ENCODE results near the gene COBLL1.

The COBLL1 gene

GRCh38 chr2:164675027-164675426 lies 166.6 kb downstream of the COBLL1 start:
- no peak for DNase-seq (ENCODE audit: low read depth)
- TF ChIP-seq CTCF (IDR thresholded peaks at IDR 0.05; ENCODE audit: low read depth, low read length, missing control alignments) = no peak
- no peak overlapping the region for H3K4me3 ChIP-seq (ENCODE audit: low read depth, low read length)

GRCh38 chr2:164671664-164672396 lies 169.8 kb downstream of the COBLL1 start:
- no peak for DNase-seq (ENCODE audit: low read depth)
- no peak for TF ChIP-seq CTCF (IDR thresholded peaks at IDR 0.05; ENCODE audit: low read depth, low read length, missing control alignments)

GRCh38 chr2:164669291-164669690 lies 172.3 kb downstream of the COBLL1 start:
- DNase-seq (ENCODE audit: low read depth) = no peak
- TF ChIP-seq CTCF (IDR thresholded peaks at IDR 0.05; ENCODE audit: low read depth, low read length, missing control alignments) = no peak
- H3K4me3 ChIP-seq (ENCODE audit: low read depth, low read length) = no peak overlapping the region

More at GRCh38 chr2:164671664-164672396, 169.8 kb downstream of the COBLL1 start:
- no peak overlapping the region for H3K4me3 ChIP-seq (ENCODE audit: low read depth, low read length)

GRCh38 chr2:164667566-164667965 lies 174.1 kb downstream of the COBLL1 start:
- DNase-seq (ENCODE audit: low read depth) = no peak
- no peak overlapping the region for H3K4me3 ChIP-seq (ENCODE audit: low read depth, low read length)
- TF ChIP-seq CTCF (IDR thresholded peaks at IDR 0.05; ENCODE audit: low read depth, low read length, missing control alignments) = no peak

- no peak overlapping the region for H3K4me3 ChIP-seq (ENCODE audit: low read depth, low read length)
- no peak for DNase-seq (ENCODE audit: low read depth)
- no peak for TF ChIP-seq CTCF (IDR thresholded peaks at IDR 0.05; ENCODE audit: low read depth, low read length, missing control alignments)
Observed at GRCh38 chr2:164664070-164664469, 177.6 kb downstream of the COBLL1 start.

GRCh38 chr2:164662868-164663631 lies 178.6 kb downstream of the COBLL1 start:
- DNase-seq (ENCODE audit: low read depth) = no peak
- TF ChIP-seq CTCF (IDR thresholded peaks at IDR 0.05; ENCODE audit: low read depth, low read length, missing control alignments) = no peak
- no peak overlapping the region for H3K4me3 ChIP-seq (ENCODE audit: low read depth, low read length)
